GM21619 (cell line): Measurements from ENCODE around the gene MAT2A.
"Not testable (repeated sequence)": the region's sequence is repeated elsewhere in the genome, so short reads cannot be mapped to it uniquely, and the experiment has no call there.

Experiments
- ATAC-seq: cut with Tn5 transposase; IDR thresholded peaks from one replicate; pipeline ENCODE4 v1.9.1; 2021; ENCODE audit not compliant: unreplicated experiment

MAT2A gene

DNA sequence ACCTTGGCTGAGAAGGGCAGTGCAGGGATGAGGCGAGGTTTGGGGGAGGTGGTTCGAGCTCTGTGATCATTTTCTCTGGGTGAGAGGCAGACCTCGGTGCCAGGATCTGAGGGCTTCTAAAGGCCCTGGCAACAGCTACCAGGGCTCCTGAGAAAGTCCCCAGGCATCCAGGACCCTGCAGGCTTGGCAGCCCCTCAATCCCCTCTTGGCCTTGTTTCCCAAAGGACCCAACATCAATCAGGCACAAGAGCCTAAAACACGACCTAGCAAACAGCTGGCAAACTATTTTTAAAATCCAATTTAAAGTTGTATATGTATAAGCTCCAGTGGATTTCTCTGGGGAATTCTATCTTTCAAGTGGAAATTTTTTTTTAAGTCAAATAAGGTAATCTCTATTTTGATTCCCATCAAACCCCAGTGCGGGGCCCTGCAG is 15.0 kb upstream of the MAT2A start:
- no peak for ATAC-seq

GRCh38 chr2:85524336-85524908 is 14.5 kb upstream of the MAT2A start:
- ATAC-seq: no peak

DNA sequence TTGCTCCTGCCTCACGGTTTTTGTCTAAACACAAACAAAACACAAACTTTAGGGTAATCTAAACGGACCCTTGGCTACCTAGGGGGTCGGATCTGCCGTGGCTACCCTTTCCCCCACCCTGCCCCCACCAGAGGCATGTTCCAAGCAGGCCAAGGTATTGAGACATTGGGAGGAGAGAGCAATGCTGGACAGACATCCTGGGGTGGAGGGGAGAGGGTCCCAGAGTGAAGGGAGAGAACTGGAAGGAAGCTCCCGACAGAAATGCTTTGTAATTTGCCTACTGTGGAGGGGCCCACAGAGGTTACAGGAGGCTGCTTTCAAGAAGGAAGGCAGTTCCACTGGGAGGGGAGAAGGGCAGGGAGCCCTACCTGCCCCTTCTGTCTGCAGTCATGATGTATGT is 13.9 kb upstream of the MAT2A start:
- ATAC-seq: no peak

DNA sequence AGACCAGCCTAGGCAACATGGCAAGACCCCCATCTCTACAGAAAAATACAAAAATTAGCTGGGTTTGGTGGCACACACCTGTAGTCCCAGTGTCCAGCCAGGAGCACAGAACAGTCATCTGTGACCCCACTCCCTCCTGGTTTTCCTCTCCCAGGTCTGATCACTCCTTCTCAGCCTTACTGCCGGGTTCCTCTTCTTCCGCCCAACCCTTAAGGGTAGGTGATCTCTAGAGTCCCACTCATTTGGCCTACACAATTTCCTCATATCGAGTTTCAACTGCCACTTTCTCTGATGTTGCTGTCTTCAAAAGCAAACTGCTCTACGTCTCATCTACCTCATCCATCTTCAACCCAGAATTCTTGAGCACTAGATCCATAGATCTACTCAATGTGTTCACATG is 13.4 kb upstream of the MAT2A start:
- no peak for ATAC-seq

DNA sequence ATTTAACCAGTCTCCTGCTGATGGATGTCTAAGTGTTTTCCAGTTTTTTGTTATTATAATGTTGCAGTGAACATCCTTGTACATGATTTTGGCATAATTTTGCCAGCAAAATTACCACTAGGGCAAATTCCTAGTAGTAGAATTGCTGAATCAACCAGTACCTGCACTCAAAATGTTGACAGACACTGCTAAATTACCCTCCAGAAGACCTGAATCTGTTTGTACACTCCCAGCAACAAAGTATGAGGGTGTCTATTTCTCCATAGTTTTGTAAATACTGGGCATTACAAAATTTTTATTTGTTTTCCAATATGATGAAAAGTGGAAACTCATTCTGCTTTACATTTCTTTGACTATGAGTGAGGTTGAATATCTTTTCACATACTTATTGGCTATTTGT is 11.2 kb upstream of the MAT2A start:
- ATAC-seq: no peak

DNA sequence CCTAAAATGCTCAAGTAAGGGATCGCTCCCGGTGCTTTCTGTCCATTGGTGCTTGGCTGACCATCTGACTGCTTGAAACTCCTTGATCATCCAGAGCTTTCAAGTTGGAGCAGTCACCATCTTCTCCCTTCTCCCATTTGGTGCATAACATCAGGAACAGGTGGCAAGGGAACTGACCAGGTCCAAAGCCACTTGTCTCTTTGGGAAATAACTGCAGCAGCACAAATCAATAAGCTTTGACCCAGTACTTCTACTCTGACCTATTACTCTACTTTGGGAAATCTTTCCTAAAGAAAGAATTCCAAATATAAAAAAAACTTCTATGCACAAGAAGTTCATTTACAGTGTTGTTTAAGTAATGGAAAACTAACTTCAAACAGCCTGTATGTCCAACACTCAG is 10.6 kb upstream of the MAT2A start:
- no peak for ATAC-seq

GRCh38 chr2:85529809-85530208 is 9.2 kb upstream of the MAT2A start:
- ATAC-seq: no peak

DNA sequence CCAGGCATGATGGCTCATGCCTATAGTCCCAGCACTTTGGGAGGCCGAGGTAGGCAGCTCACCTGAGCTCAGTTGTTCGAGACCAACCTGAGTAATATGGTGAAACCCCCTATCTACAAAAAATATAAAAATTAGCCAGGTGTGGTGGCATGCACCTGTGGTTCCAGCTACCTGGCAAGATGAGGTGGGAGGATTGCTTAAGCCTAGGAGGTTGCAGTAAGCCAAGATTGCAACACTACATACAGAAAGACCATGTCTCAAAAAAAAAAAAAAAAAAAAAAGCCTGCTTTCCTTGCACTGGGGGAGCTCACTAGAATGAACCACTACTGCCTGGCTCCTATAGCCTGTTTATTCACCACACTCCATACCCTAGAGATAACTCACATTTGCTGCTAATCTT is 7.4 kb upstream of the MAT2A start:
- no peak for ATAC-seq

GRCh38 chr2:85534099-85534498 is 4.9 kb upstream of the MAT2A start:
- no peak for ATAC-seq

- ATAC-seq: no peak
Observed at GRCh38 chr2:85534881-85535280, 4.1 kb upstream of the MAT2A start.

- ATAC-seq: no peak
Observed at GRCh38 chr2:85536479-85536878, 2.5 kb upstream of the MAT2A start.

DNA sequence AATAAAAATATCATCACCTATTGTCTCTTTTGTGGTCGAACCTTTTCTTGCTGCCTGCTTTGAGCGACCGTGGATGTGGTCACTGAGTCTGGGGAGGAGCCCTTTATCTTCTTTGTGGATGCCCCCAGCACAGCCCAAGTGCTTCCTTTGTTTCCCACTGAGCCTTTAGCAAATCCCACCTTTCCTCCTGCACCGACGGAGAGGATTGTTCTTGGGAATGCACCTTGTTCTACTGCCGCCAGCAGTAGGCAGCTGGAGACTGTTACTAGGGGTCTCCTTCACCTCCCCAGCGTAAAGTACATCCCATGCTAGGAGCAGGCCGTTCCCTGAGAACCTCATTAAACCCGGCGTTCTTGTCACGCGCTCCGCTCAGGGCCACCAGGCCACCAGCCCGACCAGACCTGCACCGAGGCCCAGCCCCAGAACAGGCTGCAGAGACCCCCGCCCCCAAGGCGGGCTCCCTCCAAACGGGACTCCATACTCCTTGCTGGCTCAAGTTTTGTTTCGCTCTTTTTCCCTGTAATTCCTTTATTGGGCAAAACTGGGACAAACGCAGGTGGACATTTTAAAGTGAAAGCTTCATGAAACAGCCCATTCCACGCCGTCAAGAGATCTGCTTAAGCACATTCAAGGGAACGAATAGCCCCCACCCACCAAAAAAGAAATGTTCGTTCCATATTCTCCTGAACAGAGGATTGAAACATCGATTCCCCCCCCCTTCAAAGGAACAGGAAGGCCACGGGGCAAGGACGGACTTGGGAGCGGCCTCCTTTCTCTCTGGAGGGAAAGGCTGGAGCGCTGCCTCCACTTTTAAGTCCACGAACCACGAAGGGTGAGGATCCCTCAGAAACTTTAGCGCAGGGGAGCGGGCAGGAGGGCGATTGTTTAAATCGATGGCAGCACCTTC is 1.1 kb upstream of the MAT2A start:
- no peak for ATAC-seq

DNA sequence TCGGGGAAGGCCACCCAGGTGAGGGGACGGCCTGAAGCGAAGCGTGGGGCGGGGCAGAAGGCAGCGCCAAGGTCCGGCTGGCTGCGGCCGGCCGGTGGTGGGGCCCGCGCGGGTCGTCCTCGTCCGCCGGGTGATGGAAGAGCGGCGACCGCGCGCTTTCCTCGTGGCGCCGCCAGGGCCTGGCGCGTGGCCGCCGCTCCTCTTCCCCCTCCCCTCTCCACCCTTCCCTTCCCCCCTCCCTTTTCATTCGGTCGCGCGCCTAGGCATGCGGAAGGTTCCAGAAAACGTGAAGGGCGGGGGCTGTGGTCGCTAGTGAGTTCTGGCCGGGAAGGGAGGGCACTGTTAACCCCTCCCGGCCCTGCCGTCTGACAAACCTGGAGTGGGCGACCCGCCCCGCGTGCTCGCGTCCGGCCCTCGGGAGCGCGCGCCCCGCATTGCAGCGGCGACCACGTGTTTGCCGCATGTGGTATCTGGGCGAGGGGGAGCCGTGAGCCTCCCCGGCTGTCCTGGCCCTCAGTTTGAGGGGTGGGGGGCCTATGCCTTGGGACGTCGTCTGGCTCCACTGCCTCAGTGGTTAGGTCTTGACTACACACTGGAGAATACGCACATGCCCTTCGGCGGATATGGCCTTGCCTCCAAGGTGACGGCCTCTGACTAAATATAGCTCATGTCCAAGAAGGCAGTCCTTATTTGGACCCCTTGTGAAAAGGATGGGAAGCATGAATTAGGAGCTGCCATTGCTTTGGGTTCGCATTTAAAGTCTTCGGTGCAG is 579 bp downstream of the MAT2A start:
- ATAC-seq: peak; percentile 22

DNA sequence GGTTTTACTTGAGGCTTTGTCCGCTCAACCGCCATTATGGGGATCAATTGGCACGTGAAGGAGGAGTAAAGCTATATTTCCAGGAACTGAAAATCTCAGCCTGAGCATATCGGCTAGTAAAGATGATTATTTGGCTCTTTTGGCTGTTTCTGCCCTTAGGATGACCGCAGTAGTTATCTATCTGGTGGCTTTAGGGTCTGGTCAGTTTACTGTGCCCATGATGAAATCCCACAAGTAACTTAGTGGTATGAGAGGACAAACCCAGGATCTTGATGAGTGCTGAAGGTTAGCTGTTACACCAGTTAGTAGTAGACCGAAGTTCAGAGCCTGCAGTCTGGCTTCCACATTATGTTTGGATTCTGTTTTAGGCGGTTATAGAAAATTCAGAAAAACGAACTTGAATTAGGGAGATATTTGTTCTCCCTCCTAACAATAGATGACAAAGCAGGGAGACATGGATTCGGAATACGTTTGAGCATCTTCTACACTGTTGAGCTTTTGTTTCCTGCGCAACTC is 1.2 kb downstream of the MAT2A start:
- no peak for ATAC-seq

GRCh38 chr2:85541262-85541661 is 2.3 kb downstream of the MAT2A start:
- no peak for ATAC-seq

DNA sequence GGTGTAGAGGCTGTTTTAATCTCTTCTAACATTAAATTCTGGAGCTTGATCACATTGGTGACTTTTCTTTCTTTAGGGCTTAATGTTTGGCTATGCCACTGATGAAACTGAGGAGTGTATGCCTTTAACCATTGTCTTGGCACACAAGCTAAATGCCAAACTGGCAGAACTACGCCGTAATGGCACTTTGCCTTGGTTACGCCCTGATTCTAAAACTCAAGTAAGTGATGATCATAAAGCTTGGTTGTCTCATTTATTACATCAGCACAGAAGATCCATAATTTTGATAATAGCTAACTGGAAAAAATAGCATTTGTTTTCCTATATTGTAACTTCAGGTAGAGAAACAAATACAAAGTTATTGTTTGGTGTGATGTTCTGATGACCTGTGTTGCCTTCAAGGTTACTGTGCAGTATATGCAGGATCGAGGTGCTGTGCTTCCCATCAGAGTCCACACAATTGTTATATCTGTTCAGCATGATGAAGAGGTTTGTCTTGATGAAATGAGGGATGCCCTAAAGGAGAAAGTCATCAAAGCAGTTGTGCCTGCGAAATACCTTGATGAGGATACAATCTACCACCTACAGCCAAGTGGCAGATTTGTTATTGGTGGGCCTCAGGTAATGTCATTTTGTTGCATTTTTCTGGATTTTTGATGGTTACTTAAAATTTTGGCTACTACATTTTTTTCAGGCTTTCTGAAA is 2.9 kb downstream of the MAT2A start:
- no peak for ATAC-seq

GRCh38 chr2:85542777-85543176 is 3.8 kb downstream of the MAT2A start:
- no peak for ATAC-seq

DNA sequence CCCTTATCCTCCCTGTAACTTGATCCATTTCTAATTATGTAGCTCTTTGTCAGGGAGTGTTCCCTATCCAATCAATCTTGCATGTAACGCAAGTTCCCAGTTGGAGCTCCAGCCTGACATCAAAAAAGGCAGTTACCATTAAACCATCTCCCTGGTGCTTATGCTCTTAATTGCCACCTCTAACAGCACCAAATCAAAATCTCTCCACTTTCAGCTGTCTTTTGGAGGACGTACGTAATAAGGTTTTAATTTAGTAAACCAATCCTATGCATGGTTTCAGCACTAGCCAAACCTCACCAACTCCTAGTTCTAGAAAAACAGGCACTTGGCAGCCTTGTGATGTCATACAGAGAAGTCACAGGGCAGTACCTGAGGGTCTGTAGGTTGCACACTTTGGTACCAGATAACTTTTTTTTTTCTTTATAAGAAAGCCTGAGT is 5.3 kb downstream of the MAT2A start:
- not testable (repeated sequence) for ATAC-seq

GRCh38 chr2:85544915-85545779 is 6.2 kb downstream of the MAT2A start:
- not testable (repeated sequence) for ATAC-seq

DNA sequence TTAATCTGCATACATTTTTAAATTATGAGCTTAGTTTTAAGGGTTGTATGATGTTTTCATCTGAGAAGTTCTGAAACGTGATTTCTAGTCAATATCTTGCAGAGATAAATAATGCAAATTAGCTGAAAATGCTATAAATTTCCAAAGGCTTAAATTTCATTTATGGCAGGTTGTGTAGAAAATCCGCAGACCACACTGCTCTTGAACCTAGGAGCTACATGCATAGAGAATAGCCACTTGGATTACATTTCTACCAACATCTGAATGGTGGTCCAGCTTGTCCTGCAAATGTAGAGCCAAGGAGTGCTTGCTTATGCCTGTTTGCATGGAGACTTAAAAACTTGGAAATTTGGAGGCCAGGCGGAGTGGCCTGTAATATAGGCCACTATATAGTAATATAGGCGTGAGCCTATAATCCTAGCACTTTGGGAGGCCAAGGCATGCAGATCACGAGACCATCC is 6.8 kb downstream of the MAT2A start:
- ATAC-seq: no peak
